HG03457 (cell line): Measurements from ENCODE around the gene AVPI1.
"Not testable (repeated sequence)": the region's sequence is repeated elsewhere in the genome, so short reads cannot be mapped to it uniquely, and the experiment has no call there.

Source experiments
- ATAC-seq: cut with Tn5 transposase; IDR thresholded peaks from one replicate; pipeline ENCODE4 v1.9.1; 2021; ENCODE audit warnings: moderate number of reproducible peaks; ENCODE audit not compliant: unreplicated experiment

Gene AVPI1

GRCh38 chr10:97711640-97712572 lies 24.9 kb upstream of the AVPI1 start:
- ATAC-seq = no peak

- no peak for ATAC-seq
Measured at GRCh38 chr10:97708976-97709946, 22.2 kb upstream of the AVPI1 start.

- no peak for ATAC-seq
Measured at GRCh38 chr10:97708167-97708566, 21.1 kb upstream of the AVPI1 start.

GRCh38 chr10:97707134-97707861 lies 20.3 kb upstream of the AVPI1 start:
- ATAC-seq = no peak

GRCh38 chr10:97705006-97705670 lies 18.1 kb upstream of the AVPI1 start:
- ATAC-seq = no peak

GRCh38 chr10:97704341-97704740 lies 17.3 kb upstream of the AVPI1 start:
- ATAC-seq = no peak

GRCh38 chr10:97703398-97704067 lies 16.5 kb upstream of the AVPI1 start:
- ATAC-seq = no peak

GRCh38 chr10:97701438-97702069 lies 14.5 kb upstream of the AVPI1 start:
- no peak for ATAC-seq

GRCh38 chr10:97698072-97698655 lies 11.1 kb upstream of the AVPI1 start:
- ATAC-seq = not testable (repeated sequence)

- no peak for ATAC-seq
Measured at GRCh38 chr10:97690133-97690532, 3.1 kb upstream of the AVPI1 start.

GRCh38 chr10:97689559-97690020 lies 2.5 kb upstream of the AVPI1 start:
- no peak for ATAC-seq

- ATAC-seq = no peak
Measured at GRCh38 chr10:97687785-97688781, 1.0 kb upstream of the AVPI1 start.

- ATAC-seq = no peak
Measured at GRCh38 chr10:97686301-97686961, 610 bp downstream of the AVPI1 start.

- no peak for ATAC-seq
Measured at GRCh38 chr10:97685395-97685958, 1.6 kb downstream of the AVPI1 start.

- no peak for ATAC-seq
Measured at GRCh38 chr10:97684866-97685394, 2.1 kb downstream of the AVPI1 start.

- ATAC-seq = not testable (repeated sequence)
Measured at GRCh38 chr10:97684368-97684713, 2.7 kb downstream of the AVPI1 start.
